Body of pancreas (tissue), 4 donors: ENCODE measurements around the gene MED15. TPM values are rescaled to one million over a fixed set of nuclear protein-coding genes. Genes with fewer than 3 reads are reported as not detected.
A peak's percentile ranks its signal among the peaks of the same experiment; 100 is the strongest.

Source experiments
- ATAC-seq: fragments of 150-250 bp; one replicate; pipeline ENCODE4 v1.9.1; 2016
- DNase-seq, 4 donors: peaks; one replicate each; pipeline ENCODE4 v3.0.0-alpha.2; 2019
- H3K27ac ChIP-seq, 4 donors: fragments of 200-600 bp; sonication (generic); 1 replicate in 3 of 4; 2 replicates in 1 of 4; pipeline versions ENCODE4 v1.5.1 to v1.6.1; 2016 to 2019; ENCODE audit warnings: mild to moderate bottlenecking in 1 of 4, mixed read lengths in 1 of 4, moderate library complexity in 1 of 4
- H3K27me3 ChIP-seq, 2 donors: fragments of 200-600 bp; sonication (generic); one replicate each; pipeline ENCODE4 v1.6.0; 2016; ENCODE audit warnings: mild to moderate bottlenecking in 1 of 2
- H3K36me3 ChIP-seq, 2 donors: fragments of 200-600 bp; sonication (generic); replicated peaks in 1 of 2; 2 replicates each; pipeline ENCODE4 v1.5.1; 2016; ENCODE audit warnings: low read depth in 2 of 2; ENCODE audit not compliant: insufficient read depth in 1 of 2
- H3K4me1 ChIP-seq: fragments of 200-600 bp; sonication (generic); one replicate; pipeline ENCODE4 v1.6.0; 2016
- H3K4me3 ChIP-seq, 2 donors: fragments of 200-600 bp; sonication (generic); 1 replicate in 1 of 2; 2 replicates in 1 of 2; pipeline ENCODE4 v1.5.1; 2016 to 2019
- H3K9me3 ChIP-seq, 3 donors: fragments of 200-600 bp; sonication (generic); 1 replicate in 2 of 3; 2 replicates in 1 of 3; pipeline ENCODE4 v1.5.1; 2016
- CTCF ChIP-seq, 7 experiments: fragments of 450-650 bp in 4 of 7; fragments of 200-600 bp in 3 of 7; sonication (generic) in 3 of 7; IDR thresholded peaks; one replicate each; pipeline ENCODE4 v1.5.1; 2016 to 2019; ENCODE audit warnings: antibody characterized with exemption in 7 of 7
- POLR2A ChIP-seq, 3 donors: fragments of 450-650 bp; IDR thresholded peaks; one replicate each; pipeline ENCODE4 v1.6.1; 2016; ENCODE audit warnings: antibody characterized with exemption in 3 of 3, mild to moderate bottlenecking in 2 of 3
- WGBS, 2 donors: methylation state at CpG; one replicate each; pipeline ENCODE4 v1.1.5; 2017; 5-methylcytosine and 5-hydroxymethylcytosine counted together
- intact Hi-C: fragments of 100-400 bp; cut with DNase I; formaldehyde crosslinking; loops from one replicate; pipeline ENCODE4 v1.15.1; 2023
- total RNA-seq, 2 donors: library from RNA; depleted of rRNA; stranded (reverse); fragments of >200 nt; gene quantifications; one replicate each; pipeline ENCODE4 v1.1.0, GENCODE V29; 2016

MED15 gene
- 10 to 100 TPM; 31.6 to 36.9 TPM for total RNA-seq

GRCh38 chr22:20507253-20508066 is at the start of gene MED15:
Gene MED15, plus strand, starts transcription at chr22:20507610. Its CDS starts 69 bp downstream, at chr22:20507679.
- peak; percentile 92 for ATAC-seq
- H3K27me3 ChIP-seq, result no peaks in the 10 kb centered on the region
- TF ChIP-seq POLR2A (IDR thresholded peaks at IDR 0.05), result peak; percentile 73 to 90 (median 89)
- TF ChIP-seq CTCF (IDR thresholded peaks at IDR 0.05), result peak in 1 of 7 experiments; percentile 3
- no peaks in the 10 kb centered on the region for H3K36me3 ChIP-seq
- WGBS, 2 donors, result 0 to 2% methylated on average over 22 to 57 of the region's 58 CpGs
- H3K27ac ChIP-seq, result peak within 1 kb of the TSS; percentile 84 to 94 (median 88)
- peak within 1 kb of the TSS; percentile 65 to 99 for H3K4me3 ChIP-seq
- peak; percentile 88 to 91 (median 90) for DNase-seq
- intact Hi-C loops, result no loop called here
- H3K4me1 ChIP-seq, result peaks cover 34% of the 10 kb centered on the region
- no peaks in the 10 kb centered on the region for H3K9me3 ChIP-seq

- DNase-seq, result no peak
- Histone ChIP-seq H3K36me3 (peaks cover 0 to 8% of the 10 kb centered on the region in 2 donors), H3K27me3 (no peaks in the 10 kb centered on the region), H3K4me3 (no peak overlapping the region), H3K4me1 (no peaks in the 10 kb centered on the region), H3K9me3 (no peaks in the 10 kb centered on the region), H3K27ac (no peak overlapping the region)
- WGBS, 2 donors, result 88% methylated on average over 6 to 8 of the region's 8 CpGs
- intact Hi-C loops, result no loop called here
- no peak for ATAC-seq
- TF ChIP-seq POLR2A (IDR thresholded peaks at IDR 0.05) (no peak), CTCF (IDR thresholded peaks at IDR 0.05) (no peak)
Measured at GRCh38 chr22:20458530-20459151, 48.8 kb upstream of the MED15 start.

- Histone ChIP-seq H3K4me1 (no peaks in the 10 kb centered on the region), H3K36me3 (peaks cover 0 to 8% of the 10 kb centered on the region in 2 donors), H3K27ac (no peak overlapping the region), H3K4me3 (no peak overlapping the region), H3K9me3 (no peaks in the 10 kb centered on the region), H3K27me3 (no peaks in the 10 kb centered on the region)
- 89 to 94% methylated on average over 3 of the region's 3 CpGs for WGBS, 2 donors
- ATAC-seq, result no peak
- no peak for DNase-seq
- intact Hi-C loops, result no loop called here
- TF ChIP-seq POLR2A (IDR thresholded peaks at IDR 0.05) (no peak), CTCF (IDR thresholded peaks at IDR 0.05) (no peak)
Measured at GRCh38 chr22:20459152-20459542, 48.3 kb upstream of the MED15 start.

- intact Hi-C loops, result no loop called here
- no peak overlapping the region for H3K27ac ChIP-seq
- H3K9me3 ChIP-seq, result no peaks in the 10 kb centered on the region
- TF ChIP-seq CTCF (IDR thresholded peaks at IDR 0.05) (no peak), POLR2A (IDR thresholded peaks at IDR 0.05) (no peak)
- H3K4me3 ChIP-seq, result no peak overlapping the region
- DNase-seq (no peak), ATAC-seq (no peak)
- H3K4me1 ChIP-seq, result no peaks in the 10 kb centered on the region
- WGBS, 2 donors, result 88 to 89% methylated on average over 4 of the region's 4 CpGs
- H3K36me3 ChIP-seq, result peaks cover 0 to 10% of the 10 kb centered on the region in 2 donors
- H3K27me3 ChIP-seq, result no peaks in the 10 kb centered on the region
Measured at GRCh38 chr22:20459862-20460261, 47.5 kb upstream of the MED15 start.
